GM12864 (cell line): Measurements from ENCODE around the gene NR1H2.

Source experiments
- DNase-seq: peaks from one replicate; pipeline ENCODE4 v3.0.0-alpha.2; 2011; ENCODE audit warnings: low read depth
- H3K4me3 ChIP-seq: 2 replicates; pipeline ENCODE4 v1.5.1; 2011; ENCODE audit warnings: mild to moderate bottlenecking, low read depth, low read length, control low read depth
- TF ChIP-seq, protein P1 (sequence below): IDR thresholded peaks from 2 replicates; pipeline ENCODE4 v1.5.1; 2011; ENCODE audit warnings: low read depth, mild to moderate bottlenecking, moderate library complexity, low read length, control low read depth, inconsistent platforms; ENCODE audit errors: missing control alignments

NR1H2 gene

GRCh38 chr19:50361290-50362029, 14.8 kb upstream of the NR1H2 start:
- no peak overlapping the region for H3K4me3 ChIP-seq
- no peak for DNase-seq
- TF ChIP-seq, protein P1, sequence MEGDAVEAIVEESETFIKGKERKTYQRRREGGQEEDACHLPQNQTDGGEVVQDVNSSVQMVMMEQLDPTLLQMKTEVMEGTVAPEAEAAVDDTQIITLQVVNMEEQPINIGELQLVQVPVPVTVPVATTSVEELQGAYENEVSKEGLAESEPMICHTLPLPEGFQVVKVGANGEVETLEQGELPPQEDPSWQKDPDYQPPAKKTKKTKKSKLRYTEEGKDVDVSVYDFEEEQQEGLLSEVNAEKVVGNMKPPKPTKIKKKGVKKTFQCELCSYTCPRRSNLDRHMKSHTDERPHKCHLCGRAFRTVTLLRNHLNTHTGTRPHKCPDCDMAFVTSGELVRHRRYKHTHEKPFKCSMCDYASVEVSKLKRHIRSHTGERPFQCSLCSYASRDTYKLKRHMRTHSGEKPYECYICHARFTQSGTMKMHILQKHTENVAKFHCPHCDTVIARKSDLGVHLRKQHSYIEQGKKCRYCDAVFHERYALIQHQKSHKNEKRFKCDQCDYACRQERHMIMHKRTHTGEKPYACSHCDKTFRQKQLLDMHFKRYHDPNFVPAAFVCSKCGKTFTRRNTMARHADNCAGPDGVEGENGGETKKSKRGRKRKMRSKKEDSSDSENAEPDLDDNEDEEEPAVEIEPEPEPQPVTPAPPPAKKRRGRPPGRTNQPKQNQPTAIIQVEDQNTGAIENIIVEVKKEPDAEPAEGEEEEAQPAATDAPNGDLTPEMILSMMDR: no peak

DNA sequence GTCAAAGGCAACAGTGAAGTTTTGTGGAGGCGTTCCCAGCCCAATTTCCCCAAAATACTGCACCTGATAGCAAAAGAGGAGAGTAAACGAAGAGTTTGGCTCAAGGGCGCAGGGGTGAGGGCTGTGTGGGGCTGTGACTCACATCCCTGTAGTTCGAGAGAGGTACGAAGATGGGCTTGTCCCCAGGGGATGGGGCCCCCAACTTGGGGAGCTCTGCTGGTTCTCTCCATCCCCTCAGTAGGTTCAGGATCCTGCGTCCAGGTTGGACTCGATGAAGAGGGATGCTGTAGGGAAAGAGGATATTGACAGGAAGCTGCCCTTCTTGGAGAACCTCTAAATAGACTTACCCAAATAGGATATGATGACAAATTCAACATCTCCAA, 14.2 kb upstream of the NR1H2 start:
- no peak for DNase-seq
- H3K4me3 ChIP-seq: no peak overlapping the region
- TF ChIP-seq, protein P1: no peak

DNA sequence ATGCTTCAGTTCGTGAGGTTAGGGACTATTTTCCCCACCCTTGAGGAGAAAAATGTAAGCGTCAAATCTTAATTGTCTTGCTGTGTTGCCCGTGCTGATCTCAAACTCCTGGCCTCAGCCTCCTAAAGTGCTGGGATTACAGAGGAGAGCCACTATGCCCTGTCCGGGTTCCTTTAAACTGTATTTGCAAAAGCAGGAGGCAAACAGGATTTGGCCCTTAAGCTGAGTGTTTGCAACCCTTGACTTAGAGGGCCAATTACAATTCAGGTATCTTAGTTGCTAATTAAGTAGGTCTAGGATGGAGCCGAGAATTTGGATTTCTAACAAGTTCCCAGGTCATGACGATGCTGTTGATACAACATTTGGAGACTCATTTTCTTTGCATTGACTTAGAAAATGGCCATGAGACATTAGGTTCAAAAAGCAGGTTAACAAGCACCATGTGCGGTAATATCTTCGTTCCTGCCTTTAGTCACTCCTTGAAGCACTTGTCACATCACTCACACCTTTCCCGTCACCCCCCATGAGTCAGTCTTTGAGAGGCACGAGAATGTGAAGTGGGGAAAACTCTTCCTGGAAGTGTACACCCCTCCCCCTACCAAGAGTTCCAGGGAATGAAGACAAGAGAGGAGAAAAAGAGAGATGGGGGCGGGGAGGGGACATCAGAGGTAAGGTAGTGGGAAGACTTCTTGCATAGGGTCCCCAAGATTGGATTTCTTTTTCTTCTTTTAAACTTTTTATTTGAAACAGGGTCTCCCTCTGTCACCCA, 13.4 kb upstream of the NR1H2 start:
- TF ChIP-seq, protein P1: no peak
- DNase-seq: no peak
- no peak overlapping the region for H3K4me3 ChIP-seq

GRCh38 chr19:50365434-50366306, 10.6 kb upstream of the NR1H2 start, which contains the start of gene NAPSA:
NAPSA (minus strand) TSS chr19:50365639; CDS start chr19:50365621, 18 bp downstream.
- no peak within 1 kb of the TSS for H3K4me3 ChIP-seq
- TF ChIP-seq, protein P1: no peak
- no peak for DNase-seq

DNA sequence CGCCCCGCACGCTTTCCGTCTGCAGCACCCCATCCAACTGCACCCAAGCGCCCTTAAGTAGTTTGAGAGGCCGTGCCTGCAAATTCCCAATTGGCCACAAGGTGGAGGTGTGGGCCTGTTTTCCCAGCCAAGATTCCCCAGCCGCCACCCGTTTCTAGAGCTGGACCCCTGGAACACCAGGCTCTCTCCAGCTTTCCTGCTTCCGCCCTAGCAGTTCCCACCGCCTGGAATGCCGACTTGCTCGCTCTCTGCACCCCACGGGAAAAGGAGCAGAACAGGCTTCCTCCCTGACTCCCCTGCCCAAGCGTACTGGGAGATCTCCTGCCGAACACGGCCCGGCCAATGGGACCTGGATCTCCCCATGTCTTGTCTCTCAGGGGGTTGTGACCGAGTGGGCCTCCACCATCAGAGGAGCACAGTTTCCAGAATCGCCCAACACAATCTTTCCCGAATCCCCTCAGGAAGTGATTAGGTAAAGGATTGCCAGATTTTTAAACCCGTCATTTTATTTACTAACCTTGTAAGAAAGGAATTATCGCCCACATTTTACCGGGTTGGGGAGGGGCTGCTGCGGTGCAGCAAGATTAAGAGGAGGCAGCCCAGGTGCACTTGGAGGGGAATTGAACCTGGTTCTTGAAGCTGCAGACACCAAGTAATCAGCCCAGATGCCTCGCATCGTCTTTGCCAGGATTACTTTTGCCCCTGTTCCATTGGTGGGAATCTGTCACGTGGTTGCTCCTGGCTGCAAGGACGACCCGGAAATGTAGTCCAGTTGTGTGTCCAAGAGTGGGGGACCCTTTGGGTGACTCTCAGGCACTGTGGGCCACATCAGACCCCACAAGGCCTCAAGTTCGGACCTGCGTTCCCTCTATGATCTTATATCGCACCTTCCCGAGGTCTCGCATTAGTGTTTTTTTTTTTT, 7.3 kb upstream of the NR1H2 start:
- TF ChIP-seq, protein P1: peak; percentile 80
- DNase-seq: no peak
- peak overlapping the region; percentile 79 for H3K4me3 ChIP-seq
